Kidney (tissue), 14 donors: ENCODE data around the gene CCSER1. TPM values are rescaled to one million over a fixed set of nuclear protein-coding genes. Genes with fewer than 3 reads are reported as not detected.

Source experiments
- DNase-seq, 5 donors: peaks; one replicate each; pipeline ENCODE4 v3.0.0-alpha.2; 2013 to 2020
- FAIRE-seq: peaks from 2 replicates; lab custom pipeline; 2012; peaks lifted over from hg19 to GRCh38; lab: Jason Lieb, UNC
- H3K27ac ChIP-seq, 2 donors: one replicate each; pipeline ENCODE4 v1.7.0; 2013; ENCODE audit warnings: low read depth in 2 of 2, low read length in 2 of 2, inconsistent platforms in 1 of 2
- H3K27me3 ChIP-seq: one replicate; pipeline ENCODE4 v1.7.1; 2013; ENCODE audit warnings: low read length, inconsistent platforms; ENCODE audit not compliant: control insufficient read depth, insufficient read depth
- H3K36me3 ChIP-seq, 3 donors: one replicate each; pipeline versions ENCODE4 v1.7.0 to v1.7.1; 2013; ENCODE audit warnings: low read length in 3 of 3, control low read depth in 1 of 3, inconsistent platforms in 1 of 3; ENCODE audit not compliant: insufficient read depth in 3 of 3, control insufficient read depth in 2 of 3
- H3K4me1 ChIP-seq, 3 donors: one replicate each; pipeline versions ENCODE4 v1.7.0 to v1.7.1; 2013; ENCODE audit warnings: low read length in 3 of 3, inconsistent platforms in 1 of 3, low read depth in 1 of 3; ENCODE audit not compliant: control insufficient read depth in 2 of 3, insufficient read depth in 2 of 3
- H3K4me3 ChIP-seq, 3 donors: one replicate each; pipeline versions ENCODE4 v1.7.0 to v1.8.1; 2013; ENCODE audit warnings: low read length in 3 of 3, control low read depth in 1 of 3, inconsistent platforms in 1 of 3
- H3K9ac ChIP-seq, 3 donors: one replicate each; pipeline versions ENCODE4 v1.7.0 to v1.7.1; 2013; ENCODE audit warnings: low read length in 3 of 3, control low read depth in 1 of 3, inconsistent platforms in 1 of 3
- H3K9me3 ChIP-seq, 3 donors: one replicate each; pipeline versions ENCODE4 v1.7.0 to v1.7.1; 2013; ENCODE audit warnings: low read length in 3 of 3, control low read depth in 1 of 3, inconsistent platforms in 1 of 3; ENCODE audit not compliant: control insufficient read depth in 2 of 3, insufficient read depth in 1 of 3
- CTCF ChIP-seq: IDR thresholded peaks from 3 replicates; pipeline ENCODE4 v1.5.1; 2012; ENCODE audit warnings: mild to moderate bottlenecking, moderate library complexity, borderline replicate concordance; ENCODE audit not compliant: insufficient read depth; ENCODE audit errors: extremely low read depth
- intact Hi-C: fragments of 100-400 bp; cut with DNase I; formaldehyde crosslinking; loops from one replicate; pipeline ENCODE4 v1.11.1; 2022
- polyA plus RNA-seq: library from polyadenylated mRNA; stranded (reverse); fragments of 350-450 nt; fragmentation: Illumina TruSeq; extraction: RNeasy Lipid Tissue Mini Kit (QIAGEN cat#74804); gene quantifications from one replicate; pipeline ENCODE4 v1.2.3, GENCODE V29; 2014; ENCODE audit warnings: low read depth, low replicate concordance; ENCODE audit not compliant: insufficient read depth
- total RNA-seq: library from RNA; stranded (reverse); fragmentation: NEBNext Ultra II Directional; extraction: Animal tissue kit (Norgen Biotek cat#: 25700); gene quantifications from one replicate; pipeline ENCODE4 v1.2.1, GENCODE V29; 2021
- donor health status: control.
- donor health status: control.
- donor health status: control.
- donor health status: control.
- donor health status: control.
- donor health status: DM: yes; HTN: yes; CAD: no.
- donor health status: Normal renal cell carcinoma (clear cell type).

The CCSER1 gene
- total and polyA plus RNA-seq, 2 donors from 2014 or later, result 4.2 to 26.8 TPM

GRCh38 chr4:91222014-91222413 lies 1094.8 kb downstream of the CCSER1 start:
- H3K4me1 ChIP-seq, result no peaks in the 10 kb centered on the region
- no peak for TF ChIP-seq CTCF
- no peak overlapping the region for H3K9ac ChIP-seq
- H3K36me3 ChIP-seq, result no peaks in the 10 kb centered on the region
- DNase-seq (no peak), FAIRE-seq (no peak)
- intact Hi-C loops, result no loop called here
- H3K27me3 ChIP-seq, result no peaks in the 10 kb centered on the region
- no peaks in the 10 kb centered on the region for H3K9me3 ChIP-seq
- no peak overlapping the region for H3K4me3 ChIP-seq
- no peak overlapping the region for H3K27ac ChIP-seq

- Histone ChIP-seq H3K9me3 (no peaks in the 10 kb centered on the region), H3K36me3 (no peaks in the 10 kb centered on the region), H3K27ac (no peak overlapping the region), H3K27me3 (no peaks in the 10 kb centered on the region), H3K4me3 (no peak overlapping the region), H3K4me1 (no peaks in the 10 kb centered on the region), H3K9ac (no peak overlapping the region)
- FAIRE-seq (peak; percentile 51), DNase-seq (no peak)
- no peak for TF ChIP-seq CTCF
- intact Hi-C loops, result no loop called here
Measured at GRCh38 chr4:91226867-91227266, 1099.7 kb downstream of the CCSER1 start.

- no peak overlapping the region for H3K27ac ChIP-seq
- intact Hi-C loops, result no loop called here
- DNase-seq (no peak), FAIRE-seq (no peak)
- H3K27me3 ChIP-seq, result no peaks in the 10 kb centered on the region
- no peaks in the 10 kb centered on the region for H3K4me1 ChIP-seq
- H3K9me3 ChIP-seq, result no peaks in the 10 kb centered on the region
- no peaks in the 10 kb centered on the region for H3K36me3 ChIP-seq
- H3K9ac ChIP-seq, result no peak overlapping the region
- no peak overlapping the region for H3K4me3 ChIP-seq
- TF ChIP-seq CTCF, result no peak
Measured at GRCh38 chr4:91228659-91229058, 1101.5 kb downstream of the CCSER1 start.

GRCh38 chr4:91233164-91233563 lies 1106.0 kb downstream of the CCSER1 start:
- no peak overlapping the region for H3K4me3 ChIP-seq
- H3K9ac ChIP-seq, result no peak overlapping the region
- no peaks in the 10 kb centered on the region for H3K4me1 ChIP-seq
- DNase-seq (no peak), FAIRE-seq (no peak)
- H3K36me3 ChIP-seq, result no peaks in the 10 kb centered on the region
- no peak for TF ChIP-seq CTCF
- H3K27me3 ChIP-seq, result no peaks in the 10 kb centered on the region
- H3K9me3 ChIP-seq, result no peaks in the 10 kb centered on the region
- no peak overlapping the region for H3K27ac ChIP-seq
- intact Hi-C loops, result no loop called here
